Measurements from ENCODE around the gene IFNLR1.
A peak's percentile ranks its signal among the peaks of the same experiment; 100 is the strongest.

IFNLR1 gene

GRCh38 chr1:24134376-24134775, 52.7 kb downstream of the IFNLR1 start:
- Mint-ChIP-seq H3K9me3 (no peaks in the 10 kb centered on the region), H3K36me3 (no peaks in the 10 kb centered on the region), H3K27ac (no peak overlapping the region), H3K4me3 (no peak overlapping the region), H3K4me1 (no peaks in the 10 kb centered on the region)
- no peak for DNase-seq (ENCODE audit: low spot score in 2 of 2)
- ATAC-seq: no peak

GRCh38 chr1:24133819-24134218, 53.3 kb downstream of the IFNLR1 start:
- H3K4me3 Mint-ChIP-seq: no peak overlapping the region
- H3K27ac Mint-ChIP-seq: no peak overlapping the region
- H3K4me1 Mint-ChIP-seq: no peaks in the 10 kb centered on the region
- H3K36me3 Mint-ChIP-seq: no peaks in the 10 kb centered on the region
- no peaks in the 10 kb centered on the region for H3K9me3 Mint-ChIP-seq
- no peak for DNase-seq (ENCODE audit: low spot score in 2 of 2)
- no peak for ATAC-seq

GRCh38 chr1:24130385-24130784, 56.7 kb downstream of the IFNLR1 start:
- H3K27ac Mint-ChIP-seq: no peak overlapping the region
- no peaks in the 10 kb centered on the region for H3K9me3 Mint-ChIP-seq
- H3K36me3 Mint-ChIP-seq: no peaks in the 10 kb centered on the region
- no peak for ATAC-seq
- H3K4me3 Mint-ChIP-seq: no peak overlapping the region
- no peaks in the 10 kb centered on the region for H3K4me1 Mint-ChIP-seq
- DNase-seq (ENCODE audit: low spot score in 2 of 2): no peak

- no peak for ATAC-seq
Observed at GRCh38 chr1:24127801-24128363, 59.2 kb downstream of the IFNLR1 start.

GRCh38 chr1:24127134-24127800, 59.8 kb downstream of the IFNLR1 start:
- no peaks in the 10 kb centered on the region for H3K9me3 Mint-ChIP-seq
- H3K27ac Mint-ChIP-seq: no peak overlapping the region
- no peak overlapping the region for H3K4me3 Mint-ChIP-seq
- H3K4me1 Mint-ChIP-seq: no peaks in the 10 kb centered on the region
- ATAC-seq (no peak), DNase-seq (ENCODE audit: low spot score in 2 of 2) (no peak)
- no peaks in the 10 kb centered on the region for H3K36me3 Mint-ChIP-seq

More at GRCh38 chr1:24127801-24128363, 59.2 kb downstream of the IFNLR1 start:
- DNase-seq (ENCODE audit: low spot score in 2 of 2): no peak
- H3K4me1 Mint-ChIP-seq: no peaks in the 10 kb centered on the region
- H3K36me3 Mint-ChIP-seq: no peaks in the 10 kb centered on the region
- H3K4me3 Mint-ChIP-seq: no peak overlapping the region
- no peak overlapping the region for H3K27ac Mint-ChIP-seq
- no peaks in the 10 kb centered on the region for H3K9me3 Mint-ChIP-seq

- no peak for DNase-seq (ENCODE audit: low spot score in 2 of 2)
- Mint-ChIP-seq H3K4me1 (no peaks in the 10 kb centered on the region), H3K36me3 (no peaks in the 10 kb centered on the region), H3K27ac (no peak overlapping the region), H3K4me3 (no peak overlapping the region), H3K9me3 (no peaks in the 10 kb centered on the region)
- peak; percentile 33 for ATAC-seq
Observed at GRCh38 chr1:24126672-24127023, 60.4 kb downstream of the IFNLR1 start.

- Mint-ChIP-seq H3K4me3 (no peak overlapping the region), H3K36me3 (no peaks in the 10 kb centered on the region), H3K9me3 (no peaks in the 10 kb centered on the region), H3K4me1 (no peaks in the 10 kb centered on the region), H3K27ac (no peak overlapping the region)
- DNase-seq (ENCODE audit: low spot score in 2 of 2) (no peak), ATAC-seq (peak; percentile 68)
Observed at GRCh38 chr1:24126018-24126671, 60.9 kb downstream of the IFNLR1 start.

GRCh38 chr1:24125456-24125855, 61.6 kb downstream of the IFNLR1 start:
- no peaks in the 10 kb centered on the region for H3K4me1 Mint-ChIP-seq
- H3K27ac Mint-ChIP-seq: no peak overlapping the region
- no peaks in the 10 kb centered on the region for H3K9me3 Mint-ChIP-seq
- DNase-seq (ENCODE audit: low spot score in 2 of 2): no peak
- no peaks in the 10 kb centered on the region for H3K36me3 Mint-ChIP-seq
- ATAC-seq: no peak
- H3K4me3 Mint-ChIP-seq: no peak overlapping the region

- Mint-ChIP-seq H3K27ac (no peak overlapping the region), H3K9me3 (no peaks in the 10 kb centered on the region), H3K4me1 (no peaks in the 10 kb centered on the region), H3K36me3 (no peaks in the 10 kb centered on the region), H3K4me3 (no peak overlapping the region)
- no peak for ATAC-seq
- DNase-seq (ENCODE audit: low spot score in 2 of 2): no peak
Observed at GRCh38 chr1:24124980-24125379, 62.1 kb downstream of the IFNLR1 start.

- Mint-ChIP-seq H3K36me3 (no peaks in the 10 kb centered on the region), H3K4me3 (no peak overlapping the region), H3K9me3 (no peaks in the 10 kb centered on the region), H3K4me1 (no peaks in the 10 kb centered on the region), H3K27ac (no peak overlapping the region)
- no peak for DNase-seq (ENCODE audit: low spot score in 2 of 2)
- ATAC-seq: no peak
Observed at GRCh38 chr1:24123611-24124010, 63.5 kb downstream of the IFNLR1 start.

GRCh38 chr1:24122776-24123175, 64.3 kb downstream of the IFNLR1 start:
- ATAC-seq: no peak
- Mint-ChIP-seq H3K4me3 (no peak overlapping the region), H3K9me3 (no peaks in the 10 kb centered on the region), H3K4me1 (no peaks in the 10 kb centered on the region), H3K36me3 (no peaks in the 10 kb centered on the region), H3K27ac (no peak overlapping the region)
- DNase-seq (ENCODE audit: low spot score in 2 of 2): no peak

- ATAC-seq (no peak), DNase-seq (ENCODE audit: low spot score in 2 of 2) (no peak)
- no peak overlapping the region for H3K27ac Mint-ChIP-seq
- H3K4me1 Mint-ChIP-seq: no peaks in the 10 kb centered on the region
- no peak overlapping the region for H3K4me3 Mint-ChIP-seq
- no peaks in the 10 kb centered on the region for H3K36me3 Mint-ChIP-seq
- H3K9me3 Mint-ChIP-seq: no peaks in the 10 kb centered on the region
Observed at GRCh38 chr1:24121406-24121805, 65.7 kb downstream of the IFNLR1 start.

- no peaks in the 10 kb centered on the region for H3K4me1 Mint-ChIP-seq
- no peaks in the 10 kb centered on the region for H3K9me3 Mint-ChIP-seq
- H3K4me3 Mint-ChIP-seq: no peak overlapping the region
- no peak overlapping the region for H3K27ac Mint-ChIP-seq
- ATAC-seq (no peak), DNase-seq (ENCODE audit: low spot score in 2 of 2) (no peak)
- no peaks in the 10 kb centered on the region for H3K36me3 Mint-ChIP-seq
Observed at GRCh38 chr1:24120965-24121364, 66.1 kb downstream of the IFNLR1 start.

GRCh38 chr1:24119859-24120756, 67.0 kb downstream of the IFNLR1 start:
- H3K4me1 Mint-ChIP-seq: no peaks in the 10 kb centered on the region
- H3K9me3 Mint-ChIP-seq: no peaks in the 10 kb centered on the region
- DNase-seq (ENCODE audit: low spot score in 2 of 2) (no peak), ATAC-seq (no peak)
- H3K36me3 Mint-ChIP-seq: no peaks in the 10 kb centered on the region
- no peak overlapping the region for H3K4me3 Mint-ChIP-seq
- no peak overlapping the region for H3K27ac Mint-ChIP-seq

- H3K9me3 Mint-ChIP-seq: no peaks in the 10 kb centered on the region
- no peaks in the 10 kb centered on the region for H3K4me1 Mint-ChIP-seq
- no peak for ATAC-seq
- H3K27ac Mint-ChIP-seq: no peak overlapping the region
- no peak for DNase-seq (ENCODE audit: low spot score in 2 of 2)
- no peak overlapping the region for H3K4me3 Mint-ChIP-seq
- H3K36me3 Mint-ChIP-seq: no peaks in the 10 kb centered on the region
Observed at GRCh38 chr1:24119489-24119858, 67.6 kb downstream of the IFNLR1 start.

Measured in stimulated activated effector memory CD8-positive, alpha-beta T cell treated with anti-CD3 and anti-CD28 coated beads, Interleukin-12 subunit alpha, Interleukin-12 subunit beta, amount 100 ng/mL, for 72 hours (primary cell).